GM19240 (cell line): ENCODE results near the gene ZKSCAN3.
A peak's percentile ranks its signal among the peaks of the same experiment; 100 is the strongest.
"Not testable (repeated sequence)": the region's sequence is repeated elsewhere in the genome, so short reads cannot be mapped to it uniquely, and the experiment has no call there.

Source experiments
- DNase-seq: peaks from one replicate; pipeline ENCODE4 v3.0.0; 2011; ENCODE audit warnings: low spot score; ENCODE audit not compliant: insufficient read length

The ZKSCAN3 gene

GRCh38 chr6:28340310-28341095 lies 9.2 kb upstream of the ZKSCAN3 start:
- no peak for DNase-seq

GRCh38 chr6:28343898-28344677 lies 5.7 kb upstream of the ZKSCAN3 start:
- no peak for DNase-seq

GRCh38 chr6:28345201-28345600 lies 4.5 kb upstream of the ZKSCAN3 start:
- no peak for DNase-seq

GRCh38 chr6:28347119-28347518 lies 2.6 kb upstream of the ZKSCAN3 start:
- DNase-seq = no peak

- no peak for DNase-seq
These were observed 329 bp upstream of the ZKSCAN3 start for GRCh38 chr6:28349344-28349891.

- no peak for DNase-seq
These were observed 1.3 kb downstream of the ZKSCAN3 start for GRCh38 chr6:28351087-28351486.

GRCh38 chr6:28351493-28351925 lies 1.8 kb downstream of the ZKSCAN3 start:
- no peak for DNase-seq

GRCh38 chr6:28353356-28353755 lies 3.6 kb downstream of the ZKSCAN3 start:
- DNase-seq = no peak

GRCh38 chr6:28353981-28354676 lies 4.4 kb downstream of the ZKSCAN3 start:
- no peak for DNase-seq

GRCh38 chr6:28354688-28355554 lies 5.2 kb downstream of the ZKSCAN3 start:
- DNase-seq = no peak

- DNase-seq = peak; percentile 21
These were observed 6.3 kb downstream of the ZKSCAN3 start for GRCh38 chr6:28355743-28356665.

- DNase-seq = no peak
These were observed 6.9 kb downstream of the ZKSCAN3 start for GRCh38 chr6:28356666-28357020.

- no peak for DNase-seq
These were observed 7.3 kb downstream of the ZKSCAN3 start for GRCh38 chr6:28357036-28357435.

GRCh38 chr6:28359562-28359961 lies 9.8 kb downstream of the ZKSCAN3 start:
- not testable (repeated sequence) for DNase-seq

GRCh38 chr6:28360961-28361360 lies 11.2 kb downstream of the ZKSCAN3 start:
- no peak for DNase-seq

- DNase-seq = not testable (repeated sequence)
These were observed 15.8 kb downstream of the ZKSCAN3 start for GRCh38 chr6:28365590-28365989.

- DNase-seq = no peak
These were observed 18.8 kb downstream of the ZKSCAN3 start for GRCh38 chr6:28368522-28368921.

GRCh38 chr6:28369463-28369862 lies 19.7 kb downstream of the ZKSCAN3 start:
- no peak for DNase-seq

GRCh38 chr6:28370440-28370839 lies 20.7 kb downstream of the ZKSCAN3 start:
- DNase-seq = no peak

GRCh38 chr6:28371280-28371679 lies 21.5 kb downstream of the ZKSCAN3 start:
- DNase-seq = no peak
